CD8-positive, alpha-beta memory T cell (primary cell): ENCODE measurements around the gene EHBP1L1. TPM values are rescaled to one million over a fixed set of nuclear protein-coding genes. Genes with fewer than 3 reads are reported as not detected.

Experiments used
- polyA plus RNA-seq: library from polyadenylated mRNA; unstranded; fragments of 300-500 nt; fragmentation: Illumina TruSeq; gene quantifications from one replicate; pipeline ENCODE4 v1.2.3, GENCODE V29; 2021
- total RNA-seq, 2 experiments: library from RNA; stranded (reverse); gene quantifications; one replicate each; pipeline ENCODE4 v1.2.3, GENCODE V29; 2021

Gene EHBP1L1
- total and polyA plus RNA-seq, 3 experiments from 2014 or later, result 25.1 to 100 (median 97.3) TPM

Other genes starting within 250 kb of the EHBP1L1 start
- 10 to 100 TPM; 65.8 to 71.9 TPM for gene DPF2, start 242.2 kb upstream of the EHBP1L1 start, total RNA-seq
- gene DPF2, start 242.2 kb upstream of the EHBP1L1 start, polyA plus RNA-seq, result 61.5 TPM
- 1 to 10 TPM in 1 of 2 experiments, under 1 TPM in 1; 0.91 to 1.2 TPM for gene TIGD3, start 221.3 kb upstream of the EHBP1L1 start, total RNA-seq
- 0.59 TPM for gene TIGD3, start 221.3 kb upstream of the EHBP1L1 start, polyA plus RNA-seq
- gene SLC25A45, start 193.4 kb upstream of the EHBP1L1 start, total RNA-seq, result 10 to 100 TPM; 13.3 to 13.8 TPM
- gene SLC25A45, start 193.4 kb upstream of the EHBP1L1 start, polyA plus RNA-seq, result 14.6 TPM
- 10 to 100 TPM; 44.9 to 49.8 TPM for gene FRMD8, start 189.4 kb upstream of the EHBP1L1 start, total RNA-seq
- gene FRMD8, start 189.4 kb upstream of the EHBP1L1 start, polyA plus RNA-seq, result 60.6 TPM
- 100 to 1,000 TPM; 196 to 204 TPM for gene NEAT1, start 153.3 kb upstream of the EHBP1L1 start, total RNA-seq
- 2.7 TPM for gene NEAT1, start 153.3 kb upstream of the EHBP1L1 start, polyA plus RNA-seq
- 1,000 to 10,000 TPM; 4,639 to 4,912 TPM for gene MALAT1, start 77.0 kb upstream of the EHBP1L1 start, total RNA-seq
- gene MALAT1, start 77.0 kb upstream of the EHBP1L1 start, polyA plus RNA-seq, result 2,529 TPM
- 10 to 100 TPM; 85.1 to 88.5 TPM for gene SCYL1, start 51.0 kb upstream of the EHBP1L1 start, total RNA-seq
- gene SCYL1, start 51.0 kb upstream of the EHBP1L1 start, polyA plus RNA-seq, result 42.1 TPM
- 10 to 100 TPM; 33.2 to 35.4 TPM for gene LTBP3, start 17.7 kb upstream of the EHBP1L1 start, total RNA-seq
- gene LTBP3, start 17.7 kb upstream of the EHBP1L1 start, polyA plus RNA-seq, result 17.9 TPM
- gene ZNRD2, start 5.6 kb upstream of the EHBP1L1 start, total RNA-seq, result 10 to 100 TPM; 69.6 to 77.9 TPM
- 81.4 TPM for gene ZNRD2, start 5.6 kb upstream of the EHBP1L1 start, polyA plus RNA-seq
- 10 to 100 TPM; 30.8 to 34.1 TPM for gene FAM89B, start 3.5 kb upstream of the EHBP1L1 start, total RNA-seq
- 138 TPM for gene FAM89B, start 3.5 kb upstream of the EHBP1L1 start, polyA plus RNA-seq
- under 1 TPM; 0.59 to 0.64 TPM for gene KCNK7, start 19.7 kb downstream of the EHBP1L1 start, total RNA-seq
- not detected for gene KCNK7, start 19.7 kb downstream of the EHBP1L1 start, polyA plus RNA-seq
- gene MAP3K11, start 38.2 kb downstream of the EHBP1L1 start, total RNA-seq, result 10 to 100 TPM; 61.6 to 65.5 TPM
- gene MAP3K11, start 38.2 kb downstream of the EHBP1L1 start, polyA plus RNA-seq, result 23.5 TPM
- 10 to 100 TPM; 46.4 to 53.1 TPM for gene PCNX3, start 39.7 kb downstream of the EHBP1L1 start, total RNA-seq
- gene PCNX3, start 39.7 kb downstream of the EHBP1L1 start, polyA plus RNA-seq, result 8.5 TPM
- gene SIPA1, start 62.0 kb downstream of the EHBP1L1 start, total RNA-seq, result 100 to 1,000 TPM; 111 to 123 TPM
- 335 TPM for gene SIPA1, start 62.0 kb downstream of the EHBP1L1 start, polyA plus RNA-seq
- 10 to 100 TPM; 87.3 to 89.7 TPM for gene RELA, start 86.9 kb downstream of the EHBP1L1 start, total RNA-seq
- gene RELA, start 86.9 kb downstream of the EHBP1L1 start, polyA plus RNA-seq, result 76.0 TPM
- gene KAT5, start 136.2 kb downstream of the EHBP1L1 start, total RNA-seq, result 10 to 100 TPM; 79.9 to 87.1 TPM
- 49.5 TPM for gene KAT5, start 136.2 kb downstream of the EHBP1L1 start, polyA plus RNA-seq
- gene RNASEH2C, start 144.7 kb downstream of the EHBP1L1 start, total RNA-seq, result 100 to 1,000 TPM; 106 to 114 TPM
- gene RNASEH2C, start 144.7 kb downstream of the EHBP1L1 start, polyA plus RNA-seq, result 87.7 TPM
- gene AP5B1, start 204.9 kb downstream of the EHBP1L1 start, total RNA-seq, result 10 to 100 TPM; 16.2 to 17.4 TPM
- 18.1 TPM for gene AP5B1, start 204.9 kb downstream of the EHBP1L1 start, polyA plus RNA-seq
- not detected for gene OVOL1, start 211.0 kb downstream of the EHBP1L1 start, total RNA-seq
- gene OVOL1, start 211.0 kb downstream of the EHBP1L1 start, polyA plus RNA-seq, result not detected